H9 (cell line): ENCODE results near the gene FADS2. TPM values are rescaled to one million over a fixed set of nuclear protein-coding genes. Genes with fewer than 3 reads are reported as not detected.
A peak's percentile ranks its signal among the peaks of the same experiment; 100 is the strongest.

Experiments
- DNase-seq: peaks from one replicate; pipeline ENCODE4 v3.0.0-alpha.2; 2017
- H2AFZ ChIP-seq: one replicate; pipeline ENCODE4 v1.6.1; 2013; ENCODE audit warnings: mild to moderate bottlenecking, low read length, control low read depth, moderate library complexity
- H2AK5ac ChIP-seq: 2 replicates; pipeline ENCODE4 v1.6.1; 2013; ENCODE audit warnings: low read length, control low read depth, mixed read lengths; ENCODE audit not compliant: insufficient read length
- H2BK120ac ChIP-seq: one replicate; pipeline ENCODE4 v1.6.1; 2013; ENCODE audit warnings: low read depth, mild to moderate bottlenecking, low read length, control low read depth, inconsistent platforms; ENCODE audit not compliant: poor library complexity, severe bottlenecking
- H2BK12ac ChIP-seq: 2 replicates; pipeline ENCODE4 v1.6.1; 2013; ENCODE audit warnings: low read length, control low read depth, mixed read lengths, low read depth; ENCODE audit not compliant: insufficient read length
- H2BK15ac ChIP-seq: 2 replicates; pipeline ENCODE4 v1.6.1; 2013; ENCODE audit warnings: low read depth, low read length, control low read depth
- H2BK20ac ChIP-seq: one replicate; pipeline ENCODE4 v1.6.1; 2013; ENCODE audit warnings: low read depth, mild to moderate bottlenecking, low read length, control low read depth, inconsistent platforms; ENCODE audit not compliant: poor library complexity, severe bottlenecking
- H2BK5ac ChIP-seq: 2 replicates; pipeline ENCODE4 v1.6.1; 2013; ENCODE audit warnings: low read length, control low read depth, mixed read lengths; ENCODE audit not compliant: insufficient read length
- H3K14ac ChIP-seq: 2 replicates; pipeline ENCODE4 v1.6.1; 2013; ENCODE audit warnings: low read length, control low read depth; ENCODE audit not compliant: insufficient read depth
- H3K18ac ChIP-seq: 2 replicates; pipeline ENCODE4 v1.6.1; 2013; ENCODE audit warnings: low read depth, mild to moderate bottlenecking, mixed read lengths, low read length, control low read depth; ENCODE audit not compliant: insufficient read length
- H3K23ac ChIP-seq: 2 replicates; pipeline ENCODE4 v1.6.1; 2013; ENCODE audit warnings: low read length, control low read depth, mixed read lengths, low read depth; ENCODE audit not compliant: insufficient read length
- H3K23me2 ChIP-seq: 2 replicates; pipeline ENCODE4 v1.6.1; 2013; ENCODE audit warnings: low read depth, mild to moderate bottlenecking, mixed read lengths, low read length, control low read depth; ENCODE audit not compliant: insufficient read length, poor library complexity, severe bottlenecking
- H3K27ac ChIP-seq: 2 replicates; pipeline ENCODE4 v1.5.1; 2013; ENCODE audit warnings: low read length, control low read depth, mixed read lengths, low read depth; ENCODE audit not compliant: insufficient read length
- H3K27me3 ChIP-seq: 2 replicates; pipeline ENCODE4 v1.6.1; 2013; ENCODE audit warnings: low read length, control low read depth, inconsistent platforms; ENCODE audit not compliant: insufficient read depth
- H3K4ac ChIP-seq: 2 replicates; pipeline ENCODE4 v1.6.1; 2013; ENCODE audit warnings: low read depth, mild to moderate bottlenecking, control low read depth, inconsistent platforms, low read length, moderate library complexity
- H3K4me1 ChIP-seq: 2 replicates; pipeline ENCODE4 v1.6.1; 2013; ENCODE audit warnings: low read length, control low read depth, inconsistent platforms; ENCODE audit not compliant: insufficient read depth
- H3K4me2 ChIP-seq: 2 replicates; pipeline ENCODE4 v1.6.1; 2013; ENCODE audit warnings: low read length, control low read depth, mixed read lengths; ENCODE audit not compliant: insufficient read length, insufficient read depth
- H3K56ac ChIP-seq: 2 replicates; pipeline ENCODE4 v1.6.1; 2013; ENCODE audit warnings: low read depth, mild to moderate bottlenecking, mixed read lengths, low read length, control low read depth; ENCODE audit not compliant: insufficient read length
- H3K79me1 ChIP-seq: 2 replicates; pipeline ENCODE4 v1.6.1; 2013; ENCODE audit warnings: low read depth, mild to moderate bottlenecking, moderate library complexity, low read length, control low read depth, inconsistent platforms; ENCODE audit not compliant: insufficient read depth, poor library complexity, severe bottlenecking
- H3K79me2 ChIP-seq: 2 replicates; pipeline ENCODE4 v1.6.1; 2013; ENCODE audit warnings: low read length, control low read depth, inconsistent platforms; ENCODE audit not compliant: insufficient read depth
- H3K9ac ChIP-seq: 2 replicates; pipeline ENCODE4 v1.6.1; 2013; ENCODE audit warnings: low read length, control low read depth, mixed read lengths; ENCODE audit not compliant: insufficient read length; ENCODE audit errors: extremely low read depth
- H3K9me3 ChIP-seq: one replicate; pipeline ENCODE4 v1.6.1; 2013; ENCODE audit warnings: low read depth, low read length, inconsistent platforms; ENCODE audit not compliant: control insufficient read depth
- H3T11ph ChIP-seq: one replicate; pipeline ENCODE4 v1.6.1; 2013; ENCODE audit warnings: mild to moderate bottlenecking, low read length, control low read depth, inconsistent platforms
- H4K20me1 ChIP-seq: one replicate; pipeline ENCODE4 v1.6.1; 2013; ENCODE audit not compliant: control insufficient read depth, insufficient read length, insufficient read depth
- H4K5ac ChIP-seq: 2 replicates; pipeline ENCODE4 v1.6.1; 2013; ENCODE audit warnings: low read depth, mild to moderate bottlenecking, mixed read lengths, low read length, control low read depth; ENCODE audit not compliant: insufficient read length
- H4K8ac ChIP-seq: replicated peaks from 2 replicates; pipeline ENCODE4 v1.6.1; 2013; ENCODE audit warnings: low read length, control low read depth, mixed read lengths, low read depth; ENCODE audit not compliant: insufficient read length
- H4K91ac ChIP-seq: 2 replicates; pipeline ENCODE4 v1.6.1; 2013; ENCODE audit warnings: low read depth, mild to moderate bottlenecking, moderate library complexity, mixed read lengths, low read length, control low read depth; ENCODE audit not compliant: insufficient read length
- H3K27ac Mint-ChIP-seq, 3 experiments: 2 replicates in 2 of 3; 3 replicates in 1 of 3; pipeline ENCODE4 v1.8.0; 2020 to 2021; ENCODE audit warnings: mixed read lengths in 3 of 3, mild to moderate bottlenecking in 1 of 3, moderate library complexity in 1 of 3
- H3K27me3 Mint-ChIP-seq: 2 replicates; pipeline ENCODE4 v1.8.0; 2021; ENCODE audit warnings: low read depth, mild to moderate bottlenecking, moderate library complexity, mixed read lengths
- H3K36me3 Mint-ChIP-seq, 3 experiments: 2 replicates in 2 of 3; 3 replicates in 1 of 3; pipeline ENCODE4 v1.8.0; 2020 to 2021; ENCODE audit warnings: low read depth in 3 of 3, mixed read lengths in 3 of 3; ENCODE audit not compliant: insufficient read depth in 1 of 3
- H3K4me1 Mint-ChIP-seq, 2 experiments: 2 replicates each; pipeline ENCODE4 v1.8.0; 2020; ENCODE audit warnings: mixed read lengths in 2 of 2
- H3K4me3 Mint-ChIP-seq, 2 experiments: 2 replicates in 1 of 2; 3 replicates in 1 of 2; pipeline ENCODE4 v1.8.0; 2020 to 2021; ENCODE audit warnings: mild to moderate bottlenecking in 2 of 2, mixed read lengths in 2 of 2, moderate library complexity in 1 of 2
- H3K9me3 Mint-ChIP-seq, 2 experiments: 2 replicates in 1 of 2; 3 replicates in 1 of 2; pipeline ENCODE4 v1.8.0; 2020; ENCODE audit warnings: mild to moderate bottlenecking in 2 of 2, mixed read lengths in 2 of 2, moderate library complexity in 1 of 2
- WGBS: extraction: QIAGEN DNeasy Blood & Tissue Kit; methylation state at CpG from one replicate; pipeline ENCODE4 v1.1.7; 2013; ENCODE audit warnings: missing lambda C conversion rate, low lambda C conversion rate, mixed read lengths; ENCODE audit not compliant: insufficient read length; ENCODE audit errors: extremely low coverage; 5-methylcytosine and 5-hydroxymethylcytosine counted together
- total RNA-seq: library from RNA; stranded (reverse); gene quantifications from 2 replicates; pipeline ENCODE4 v1.2.1, GENCODE V29; 2021
- TF ChIP-seq, protein P1 (sequence below): fragments of 200-600 bp; sonication (generic); conservative IDR thresholded peaks from 3 replicates; pipeline ENCODE4 v1.8.0; 2021; ENCODE audit warnings: antibody characterized with exemption, mild to moderate bottlenecking

Gene FADS2
- total RNA-seq, 1 experiment from 2014 or later, result 322 TPM

DNA sequence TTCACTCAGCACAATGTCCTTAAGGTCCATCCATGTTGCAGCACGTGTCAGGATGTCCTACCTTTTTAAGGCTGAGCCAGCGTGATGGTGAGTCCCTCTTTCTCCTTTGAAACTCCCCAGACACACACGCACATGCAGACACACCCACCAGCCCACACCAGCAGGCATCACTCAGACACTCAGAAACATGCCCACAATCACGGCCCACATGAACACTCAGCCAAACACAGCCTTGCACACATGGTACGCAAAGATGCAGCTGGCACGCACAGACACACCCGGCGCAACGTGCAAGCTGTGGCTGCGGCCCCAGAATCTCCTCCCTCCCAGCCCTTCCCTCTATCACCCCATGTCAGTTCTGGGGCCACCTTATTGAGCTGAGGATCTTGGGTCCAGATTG, 55.2 kb downstream of the FADS2 start:
- H2BK120ac ChIP-seq, result no peak overlapping the region
- no peak overlapping the region for H2AFZ ChIP-seq
- Mint-ChIP-seq H3K4me1 (peaks cover 23 to 35% of the 10 kb centered on the region in 2 experiments), H3K4me3 (no peak overlapping the region; a peak in 1 of 5 replicates), H3K27ac (peak overlapping the region in 1 of 3 experiments; percentile 31; a peak in 2 of 7 replicates), H3K36me3 (peaks cover 0 to 9% (median 2%) of the 10 kb centered on the region in 3 experiments; a peak in 4 of 7 replicates), H3K9me3 (peaks cover 0 to 5% of the 10 kb centered on the region in 2 experiments; a peak in 2 of 5 replicates), H3K27me3 (no peaks in the 10 kb centered on the region; the same call in 1 of the 2 replicates)
- H3K9me3 ChIP-seq, result no peaks in the 10 kb centered on the region
- no peak overlapping the region for H2BK12ac ChIP-seq
- peaks cover 3% of the 10 kb centered on the region; the same call in 1 of the 2 replicates for H3K4me1 ChIP-seq
- H3K9ac ChIP-seq, result no peak overlapping the region
- no peak overlapping the region for H3T11ph ChIP-seq
- DNase-seq, result no peak
- no CpG with 5 or more reads among the region's 10 CpGs for WGBS
- H3K27me3 ChIP-seq, result no peaks in the 10 kb centered on the region
- no peak overlapping the region for H2BK20ac ChIP-seq
- H4K20me1 ChIP-seq, result no peaks in the 10 kb centered on the region
- H4K91ac ChIP-seq, result no peak overlapping the region
- H3K23me2 ChIP-seq, result peaks cover 2% of the 10 kb centered on the region
- H3K56ac ChIP-seq, result no peak overlapping the region
- H3K4me2 ChIP-seq, result no peak overlapping the region
- no peak overlapping the region for H2BK15ac ChIP-seq
- no peak overlapping the region for H3K4ac ChIP-seq
- H3K27ac ChIP-seq, result no peak overlapping the region
- H4K5ac ChIP-seq, result no peak overlapping the region
- H3K18ac ChIP-seq, result no peak overlapping the region
- H3K14ac ChIP-seq, result no peak overlapping the region
- no peak overlapping the region for H3K23ac ChIP-seq
- no peaks in the 10 kb centered on the region for H3K79me1 ChIP-seq
- H4K8ac ChIP-seq, result no peak overlapping the region
- H2BK5ac ChIP-seq, result no peak overlapping the region
- no peak overlapping the region for H2AK5ac ChIP-seq
- 0 out of 2 replicates have a peak, but pooled peaks cover 2% of the 10 kb centered on the region for H3K79me2 ChIP-seq
- TF ChIP-seq, protein P1, sequence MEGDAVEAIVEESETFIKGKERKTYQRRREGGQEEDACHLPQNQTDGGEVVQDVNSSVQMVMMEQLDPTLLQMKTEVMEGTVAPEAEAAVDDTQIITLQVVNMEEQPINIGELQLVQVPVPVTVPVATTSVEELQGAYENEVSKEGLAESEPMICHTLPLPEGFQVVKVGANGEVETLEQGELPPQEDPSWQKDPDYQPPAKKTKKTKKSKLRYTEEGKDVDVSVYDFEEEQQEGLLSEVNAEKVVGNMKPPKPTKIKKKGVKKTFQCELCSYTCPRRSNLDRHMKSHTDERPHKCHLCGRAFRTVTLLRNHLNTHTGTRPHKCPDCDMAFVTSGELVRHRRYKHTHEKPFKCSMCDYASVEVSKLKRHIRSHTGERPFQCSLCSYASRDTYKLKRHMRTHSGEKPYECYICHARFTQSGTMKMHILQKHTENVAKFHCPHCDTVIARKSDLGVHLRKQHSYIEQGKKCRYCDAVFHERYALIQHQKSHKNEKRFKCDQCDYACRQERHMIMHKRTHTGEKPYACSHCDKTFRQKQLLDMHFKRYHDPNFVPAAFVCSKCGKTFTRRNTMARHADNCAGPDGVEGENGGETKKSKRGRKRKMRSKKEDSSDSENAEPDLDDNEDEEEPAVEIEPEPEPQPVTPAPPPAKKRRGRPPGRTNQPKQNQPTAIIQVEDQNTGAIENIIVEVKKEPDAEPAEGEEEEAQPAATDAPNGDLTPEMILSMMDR, result no peak
